OCI-LY3 (cell line): ENCODE data around the gene ASPHD1.
"Not testable (repeated sequence)": the region's sequence is repeated elsewhere in the genome, so short reads cannot be mapped to it uniquely, and the experiment has no call there.

Source experiments
- H2AFZ ChIP-seq: fragments of 200-600, 300-600 bp; shearing (Covaris generic); 2 replicates; pipeline ENCODE4 v1.6.0; 2014; ENCODE audit warnings: antibody characterized with exemption, low read depth, low read length
- H3K27ac ChIP-seq: fragments of 200-600, 300-600 bp; sonication (generic); 2 replicates; pipeline ENCODE4 v1.5.1; 2014; ENCODE audit warnings: mild to moderate bottlenecking, low read length, moderate library complexity, mixed read lengths
- H3K27me3 ChIP-seq: fragments of 200-600, 300-600 bp; sonication (generic); 2 replicates; pipeline ENCODE4 v1.6.1; 2014; ENCODE audit warnings: low read depth, low read length, mixed read lengths
- H3K36me3 ChIP-seq: fragments of 200-600, 300-600 bp; sonication (generic); replicated peaks from 2 replicates; pipeline ENCODE3; 2014; ENCODE audit warnings: low read depth, low read length, mixed read lengths
- H3K4me1 ChIP-seq: fragments of 300-600, 200-600 bp; sonication (generic); 2 replicates; pipeline ENCODE4 v1.6.1; 2014; ENCODE audit warnings: low read length, mixed read lengths
- H3K4me2 ChIP-seq: fragments of 200-600, 300-600 bp; sonication (generic); 2 replicates; pipeline ENCODE4 v1.6.1; 2014; ENCODE audit warnings: low read length, mixed read lengths
- H3K4me3 ChIP-seq: fragments of 300-600, 200-600 bp; sonication (generic); 2 replicates; pipeline ENCODE4 v1.5.1; 2014; ENCODE audit warnings: antibody characterized with exemption, mild to moderate bottlenecking, low read length, moderate library complexity
- H3K79me2 ChIP-seq: fragments of 300-600, 200-600 bp; shearing (Covaris generic); 2 replicates; pipeline ENCODE4 v1.6.1; 2014; ENCODE audit warnings: mild to moderate bottlenecking, low read length, mixed read lengths
- H3K9ac ChIP-seq: fragments of 300-600, 200-600 bp; shearing (Covaris generic); 2 replicates; pipeline ENCODE4 v1.6.0; 2014; ENCODE audit warnings: mild to moderate bottlenecking, low read length, moderate library complexity
- H3K9me3 ChIP-seq: fragments of 200-600, 300-600 bp; shearing (Covaris generic); 2 replicates; pipeline ENCODE4 v1.6.1; 2014; ENCODE audit warnings: low read length, mixed read lengths; ENCODE audit not compliant: insufficient read depth
- H4K20me1 ChIP-seq: fragments of 200-600, 300-600 bp; sonication (generic); 2 replicates; pipeline ENCODE4 v1.6.1; 2016; ENCODE audit warnings: low read length, mixed read lengths; ENCODE audit not compliant: insufficient read depth
- EZH2phosphoT487 ChIP-seq: fragments of 200-600 bp; shearing (Covaris generic); IDR thresholded peaks from 2 replicates; pipeline ENCODE4 v1.6.1; 2018; ENCODE audit warnings: antibody characterized with exemption, mixed run types, low read depth
- TF ChIP-seq, protein P1 (sequence below): fragments of 200-600, 300-600 bp; sonication (generic); IDR thresholded peaks from 2 replicates; pipeline ENCODE4 v1.5.1; 2014; ENCODE audit warnings: antibody characterized with exemption, low read length, low read depth

The ASPHD1 gene

DNA sequence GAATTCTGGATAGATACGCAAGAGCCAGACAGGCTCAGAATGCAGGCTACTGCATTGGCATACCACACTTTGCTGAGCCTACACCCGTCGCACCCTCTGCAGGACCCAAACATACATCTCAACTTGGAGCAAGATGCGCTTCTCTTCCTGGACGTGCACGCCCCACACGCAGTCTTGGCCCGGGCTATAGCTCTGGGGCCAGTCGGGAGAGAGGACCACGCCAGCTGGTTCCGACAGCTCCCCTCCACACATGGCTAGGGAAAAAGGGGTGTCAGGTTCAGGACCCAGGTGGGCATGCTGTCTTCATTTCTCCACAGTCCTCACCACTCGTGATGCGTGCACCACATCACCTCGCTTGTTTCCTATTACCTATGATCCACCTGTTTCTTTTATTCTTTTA, 22.1 kb upstream of the ASPHD1 start:
- no peak overlapping the region for H2AFZ ChIP-seq
- H3K27me3 ChIP-seq, result no peaks in the 10 kb centered on the region
- no peaks in the 10 kb centered on the region for H3K79me2 ChIP-seq
- no peak overlapping the region for H3K4me2 ChIP-seq
- H3K9ac ChIP-seq, result no peak overlapping the region
- TF ChIP-seq, protein P1, sequence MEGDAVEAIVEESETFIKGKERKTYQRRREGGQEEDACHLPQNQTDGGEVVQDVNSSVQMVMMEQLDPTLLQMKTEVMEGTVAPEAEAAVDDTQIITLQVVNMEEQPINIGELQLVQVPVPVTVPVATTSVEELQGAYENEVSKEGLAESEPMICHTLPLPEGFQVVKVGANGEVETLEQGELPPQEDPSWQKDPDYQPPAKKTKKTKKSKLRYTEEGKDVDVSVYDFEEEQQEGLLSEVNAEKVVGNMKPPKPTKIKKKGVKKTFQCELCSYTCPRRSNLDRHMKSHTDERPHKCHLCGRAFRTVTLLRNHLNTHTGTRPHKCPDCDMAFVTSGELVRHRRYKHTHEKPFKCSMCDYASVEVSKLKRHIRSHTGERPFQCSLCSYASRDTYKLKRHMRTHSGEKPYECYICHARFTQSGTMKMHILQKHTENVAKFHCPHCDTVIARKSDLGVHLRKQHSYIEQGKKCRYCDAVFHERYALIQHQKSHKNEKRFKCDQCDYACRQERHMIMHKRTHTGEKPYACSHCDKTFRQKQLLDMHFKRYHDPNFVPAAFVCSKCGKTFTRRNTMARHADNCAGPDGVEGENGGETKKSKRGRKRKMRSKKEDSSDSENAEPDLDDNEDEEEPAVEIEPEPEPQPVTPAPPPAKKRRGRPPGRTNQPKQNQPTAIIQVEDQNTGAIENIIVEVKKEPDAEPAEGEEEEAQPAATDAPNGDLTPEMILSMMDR, result no peak
- TF ChIP-seq EZH2phosphoT487, result no peak
- H3K4me1 ChIP-seq, result peaks cover 4% of the 10 kb centered on the region
- H3K4me3 ChIP-seq, result no peak overlapping the region
- H3K9me3 ChIP-seq, result no peaks in the 10 kb centered on the region
- no peak overlapping the region for H3K27ac ChIP-seq
- no peaks in the 10 kb centered on the region for H3K36me3 ChIP-seq
- no peaks in the 10 kb centered on the region for H4K20me1 ChIP-seq

DNA sequence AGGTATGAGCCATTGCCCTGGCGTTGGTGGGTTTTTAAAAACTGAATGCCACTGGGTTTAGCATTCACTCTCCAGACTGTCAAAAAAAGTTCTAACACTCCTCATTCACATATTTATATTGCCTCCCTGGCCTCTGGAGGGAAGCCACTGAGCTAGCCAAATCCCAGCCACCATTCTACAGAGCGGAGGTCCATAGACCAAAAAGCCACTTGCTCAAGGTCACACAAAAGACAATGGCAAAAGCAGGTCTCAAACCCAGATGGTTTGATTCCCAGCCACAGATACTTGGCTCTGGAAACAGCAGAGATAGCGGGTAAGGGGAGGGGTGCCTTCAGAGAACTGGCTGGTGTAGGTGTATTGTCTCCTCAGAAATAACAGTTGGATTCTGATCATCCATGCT, 19.2 kb upstream of the ASPHD1 start:
- H3K27me3 ChIP-seq, result no peaks in the 10 kb centered on the region
- no peaks in the 10 kb centered on the region for H3K79me2 ChIP-seq
- TF ChIP-seq, protein P1, result no peak
- no peak for TF ChIP-seq EZH2phosphoT487
- H3K4me1 ChIP-seq, result no peaks in the 10 kb centered on the region
- no peaks in the 10 kb centered on the region for H4K20me1 ChIP-seq
- no peak overlapping the region for H3K4me2 ChIP-seq
- no peak overlapping the region for H3K27ac ChIP-seq
- no peak overlapping the region for H3K4me3 ChIP-seq
- no peaks in the 10 kb centered on the region for H3K9me3 ChIP-seq
- H2AFZ ChIP-seq, result no peak overlapping the region
- no peak overlapping the region for H3K9ac ChIP-seq
- H3K36me3 ChIP-seq, result no peaks in the 10 kb centered on the region

DNA sequence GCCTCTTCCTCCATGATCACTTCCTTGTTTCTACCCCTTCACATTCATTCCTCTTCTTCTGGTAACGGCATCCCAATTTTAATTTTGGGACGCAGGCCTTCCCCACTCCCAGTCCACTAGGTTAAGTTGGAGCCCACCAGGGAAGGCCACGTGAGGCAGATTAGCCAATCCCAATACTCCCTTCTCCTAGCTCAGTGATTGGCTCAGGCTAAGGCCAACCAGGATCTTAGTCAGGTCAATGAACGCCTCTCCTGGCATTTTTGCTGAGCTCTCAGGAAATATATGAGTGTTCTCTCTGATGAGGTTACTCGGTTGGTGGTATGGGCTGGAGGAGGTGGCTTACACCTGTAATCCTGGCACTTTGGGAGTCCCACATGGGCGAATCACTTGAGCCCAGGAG, 16.3 kb upstream of the ASPHD1 start:
- H4K20me1 ChIP-seq, result no peaks in the 10 kb centered on the region
- TF ChIP-seq, protein P1, result no peak
- TF ChIP-seq EZH2phosphoT487, result no peak
- H3K9me3 ChIP-seq, result no peaks in the 10 kb centered on the region
- H2AFZ ChIP-seq, result no peak overlapping the region
- H3K4me3 ChIP-seq, result no peak overlapping the region
- H3K27me3 ChIP-seq, result no peaks in the 10 kb centered on the region
- no peak overlapping the region for H3K4me2 ChIP-seq
- no peaks in the 10 kb centered on the region for H3K79me2 ChIP-seq
- no peaks in the 10 kb centered on the region for H3K4me1 ChIP-seq
- H3K36me3 ChIP-seq, result no peaks in the 10 kb centered on the region
- H3K9ac ChIP-seq, result no peak overlapping the region
- H3K27ac ChIP-seq, result no peak overlapping the region

DNA sequence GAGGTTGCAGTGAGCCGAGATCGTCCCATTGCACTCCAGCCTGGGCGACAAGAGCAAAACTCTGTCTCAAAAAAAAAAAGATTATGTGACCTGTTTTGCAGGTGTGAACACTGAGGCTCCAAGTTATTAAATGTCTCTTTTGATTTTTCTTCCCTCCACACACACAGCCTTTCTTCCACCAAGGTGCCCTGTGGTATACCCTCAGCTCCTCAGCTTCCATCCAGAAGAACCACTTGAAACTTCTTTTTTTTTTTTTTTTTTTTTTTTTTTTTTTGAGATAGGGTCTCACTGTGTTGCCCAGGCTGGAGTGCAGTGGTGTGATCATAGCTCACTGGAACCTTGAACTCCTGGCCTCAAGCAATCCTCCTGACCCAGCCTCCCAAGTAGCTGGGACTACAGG, 10.9 kb upstream of the ASPHD1 start:
- not testable (repeated sequence) for H2AFZ ChIP-seq, H3K36me3 ChIP-seq, H3K79me2 ChIP-seq, H3K27ac ChIP-seq, H4K20me1 ChIP-seq, H3K9me3 ChIP-seq, H3K4me2 ChIP-seq, H3K27me3 ChIP-seq, H3K4me1 ChIP-seq, H3K9ac ChIP-seq, H3K4me3 ChIP-seq
